HEK293 (cell line): ENCODE data around the gene ATAD1.

Source experiments
- CTCF ChIA-PET: fragments of 350-600 bp; formaldehyde crosslinking; extraction: SDS; loops from one replicate; lab custom pipeline; 2021; ENCODE audit warnings: antibody characterized with exemption; lab: Yijun Ruan, JAX
- POLR2A ChIA-PET: fragments of 300-600 bp; formaldehyde crosslinking; extraction: SDS; loops from one replicate; lab custom pipeline; 2020; ENCODE audit warnings: antibody characterized with exemption, inconsistent platforms; lab: Yijun Ruan, JAX
- H3K27ac ChIP-seq: fragments of 200-500 bp; sonication (Bioruptor generic); 2 replicates; pipeline ENCODE4 v1.5.1; 2014; ENCODE audit warnings: low read depth, low read length, control low read depth, inconsistent platforms; ENCODE audit errors: extremely low read depth
- H3K36me3 ChIP-seq, 2 experiments: fragments of 200-500 bp in 1 of 2; sonication (Bioruptor generic) in 1 of 2; 1 replicate in 1 of 2; 2 replicates in 1 of 2; pipeline ENCODE4 v1.5.1; 2014 to 2017; ENCODE audit warnings: inconsistent platforms in 2 of 2, low read length in 2 of 2; ENCODE audit not compliant: control insufficient read depth in 2 of 2, insufficient read depth in 1 of 2
- H3K4me1 ChIP-seq: fragments of 200-500 bp; sonication (Bioruptor generic); 2 replicates; pipeline ENCODE4 v1.5.1; 2014; ENCODE audit warnings: mild to moderate bottlenecking, low read length, inconsistent platforms; ENCODE audit not compliant: control insufficient read depth, insufficient read depth
- H3K4me3 ChIP-seq: 2 replicates; pipeline ENCODE4 v1.5.1; 2011; ENCODE audit warnings: low read depth, mild to moderate bottlenecking, control low read depth, low read length, moderate library complexity
- H3K9me3 ChIP-seq: fragments of 200-500 bp; sonication (Bioruptor generic); 2 replicates; pipeline ENCODE4 v1.5.1; 2014; ENCODE audit warnings: low read depth, low read length, inconsistent platforms; ENCODE audit not compliant: control insufficient read depth, insufficient read depth
- GLI4 ChIP-seq: fragments of 450-650 bp; formaldehyde crosslinking; IDR thresholded peaks from 2 replicates; pipeline ENCODE4 v1.5.1; 2016; ENCODE audit warnings: missing biosample characterization, missing genetic modification characterization
- KLF16 ChIP-seq: fragments of 450-650 bp; formaldehyde crosslinking; IDR thresholded peaks from 2 replicates; pipeline ENCODE4 v1.5.1; 2017; ENCODE audit warnings: missing biosample characterization, missing genetic modification characterization
- KLF7 ChIP-seq: fragments of 450-650 bp; formaldehyde crosslinking; IDR thresholded peaks from 2 replicates; pipeline ENCODE4 v1.5.1; 2016; ENCODE audit warnings: missing biosample characterization, missing genetic modification characterization, borderline replicate concordance
- MZF1 ChIP-seq: fragments of 450-650 bp; formaldehyde crosslinking; IDR thresholded peaks from 2 replicates; pipeline ENCODE4 v1.5.1; 2017; ENCODE audit warnings: missing biosample characterization, missing genetic modification characterization, borderline replicate concordance
- REPIN1 ChIP-seq: fragments of 450-650 bp; formaldehyde crosslinking; IDR thresholded peaks from 2 replicates; pipeline ENCODE4 v1.5.1; 2017; ENCODE audit warnings: missing biosample characterization, missing genetic modification characterization, low read depth
- REST ChIP-seq: fragments of 450-650 bp; formaldehyde crosslinking; IDR thresholded peaks from 2 replicates; pipeline ENCODE4 v1.5.1; 2016; ENCODE audit warnings: missing biosample characterization, missing genetic modification characterization
- SP7 ChIP-seq: fragments of 450-650 bp; formaldehyde crosslinking; IDR thresholded peaks from 2 replicates; pipeline ENCODE4 v1.5.1; 2016; ENCODE audit warnings: missing biosample characterization, missing genetic modification characterization
- ZBTB17 ChIP-seq: fragments of 450-650 bp; formaldehyde crosslinking; IDR thresholded peaks from 2 replicates; pipeline ENCODE4 v1.5.1; 2016; ENCODE audit warnings: missing biosample characterization, missing genetic modification characterization
- ZBTB8A ChIP-seq: fragments of 450-650 bp; formaldehyde crosslinking; IDR thresholded peaks from 2 replicates; pipeline ENCODE4 v1.5.1; 2016; ENCODE audit warnings: missing biosample characterization, missing genetic modification characterization
- ZEB2 ChIP-seq: fragments of 450-650 bp; formaldehyde crosslinking; IDR thresholded peaks from 2 replicates; pipeline ENCODE4 v1.5.1; 2016; ENCODE audit warnings: missing biosample characterization, missing genetic modification characterization
- ZIC2 ChIP-seq: fragments of 450-650 bp; formaldehyde crosslinking; IDR thresholded peaks from 2 replicates; pipeline ENCODE4 v1.5.1; 2016; ENCODE audit warnings: missing biosample characterization, missing genetic modification characterization
- ZNF114 ChIP-seq: fragments of 450-650 bp; formaldehyde crosslinking; IDR thresholded peaks from 2 replicates; pipeline ENCODE4 v1.5.0; 2017; ENCODE audit warnings: missing biosample characterization, missing genetic modification characterization
- ZNF169 ChIP-seq: fragments of 450-650 bp; formaldehyde crosslinking; IDR thresholded peaks from 2 replicates; pipeline ENCODE4 v1.5.1; 2016; ENCODE audit warnings: missing biosample characterization, missing genetic modification characterization
- ZNF280D ChIP-seq: fragments of 450-650 bp; formaldehyde crosslinking; IDR thresholded peaks from 2 replicates; pipeline ENCODE4 v1.5.1; 2016; ENCODE audit warnings: missing biosample characterization, missing genetic modification characterization
- ZNF521 ChIP-seq: fragments of 450-650 bp; formaldehyde crosslinking; IDR thresholded peaks from 2 replicates; pipeline ENCODE4 v1.5.1; 2017; ENCODE audit warnings: missing biosample characterization, mild to moderate bottlenecking, missing genetic modification characterization
- ZNF529 ChIP-seq: fragments of 450-650 bp; formaldehyde crosslinking; IDR thresholded peaks from 2 replicates; pipeline ENCODE4 v1.5.1; 2017; ENCODE audit warnings: missing genetic modification characterization, missing biosample characterization; ENCODE audit not compliant: insufficient replicate concordance
- ZNF555 ChIP-seq: fragments of 450-650 bp; formaldehyde crosslinking; conservative IDR thresholded peaks from 2 replicates; pipeline ENCODE4 v1.5.1; 2017; ENCODE audit warnings: missing biosample characterization, mild to moderate bottlenecking, missing genetic modification characterization, inconsistent platforms
- ZNF600 ChIP-seq: fragments of 450-650 bp; formaldehyde crosslinking; IDR thresholded peaks from 2 replicates; pipeline ENCODE4 v1.5.1; 2016; ENCODE audit warnings: missing biosample characterization, missing genetic modification characterization
- ZNF624 ChIP-seq: fragments of 450-650 bp; formaldehyde crosslinking; IDR thresholded peaks from 2 replicates; pipeline ENCODE4 v1.5.1; 2017; ENCODE audit warnings: missing biosample characterization, missing genetic modification characterization
- ZNF629 ChIP-seq: fragments of 450-650 bp; formaldehyde crosslinking; IDR thresholded peaks from 2 replicates; pipeline ENCODE4 v1.5.1; 2017; ENCODE audit warnings: missing biosample characterization, missing genetic modification characterization
- ZNF654 ChIP-seq: fragments of 450-650 bp; formaldehyde crosslinking; IDR thresholded peaks from 2 replicates; pipeline ENCODE4 v1.5.1; 2016; ENCODE audit warnings: low read depth, missing biosample characterization, missing genetic modification characterization
- ZNF692 ChIP-seq: fragments of 450-650 bp; formaldehyde crosslinking; IDR thresholded peaks from 2 replicates; pipeline ENCODE4 v1.5.1; 2016; ENCODE audit warnings: missing biosample characterization, missing genetic modification characterization
- TF ChIP-seq, protein P1 (sequence below): fragments of 450-650 bp; formaldehyde crosslinking; IDR thresholded peaks from 2 replicates; pipeline ENCODE4 v1.5.1; 2017; ENCODE audit warnings: missing biosample characterization, mild to moderate bottlenecking, missing genetic modification characterization, moderate library complexity
- TF ChIP-seq, protein P2 (sequence below): fragments of 450-650 bp; formaldehyde crosslinking; IDR thresholded peaks from 2 replicates; pipeline ENCODE4 v1.5.1; 2016; ENCODE audit warnings: missing biosample characterization, missing genetic modification characterization
- TF ChIP-seq, protein P3 (sequence below): fragments of 450-650 bp; formaldehyde crosslinking; IDR thresholded peaks from 2 replicates; pipeline ENCODE4 v1.5.1; 2016; ENCODE audit warnings: missing biosample characterization, missing genetic modification characterization

Gene ATAD1

GRCh38 chr10:87798082-87798481 lies 19.9 kb downstream of the ATAD1 start (continued):
- no peak for TF ChIP-seq KLF7 (tag by site-specific recombination)
- TF ChIP-seq GLI4: no peak
- no peak for TF ChIP-seq ZBTB17 (tag by site-specific recombination)
- no peak for TF ChIP-seq ZNF280D
- TF ChIP-seq ZNF114 (tag by site-specific recombination): no peak
- TF ChIP-seq ZIC2 (tag by site-specific recombination): no peak
- no peak for TF ChIP-seq ZNF654 (tag by site-specific recombination)
- TF ChIP-seq, all 188 proteins: peak for 0

- TF ChIP-seq ZNF692 (tag by site-specific recombination): no peak
- no peak for TF ChIP-seq SP7 (tag by site-specific recombination)
- TF ChIP-seq ZNF600 (tag by site-specific recombination): no peak
- no peak for TF ChIP-seq ZNF529
- no peak for TF ChIP-seq ZBTB8A
- TF ChIP-seq, protein P1, sequence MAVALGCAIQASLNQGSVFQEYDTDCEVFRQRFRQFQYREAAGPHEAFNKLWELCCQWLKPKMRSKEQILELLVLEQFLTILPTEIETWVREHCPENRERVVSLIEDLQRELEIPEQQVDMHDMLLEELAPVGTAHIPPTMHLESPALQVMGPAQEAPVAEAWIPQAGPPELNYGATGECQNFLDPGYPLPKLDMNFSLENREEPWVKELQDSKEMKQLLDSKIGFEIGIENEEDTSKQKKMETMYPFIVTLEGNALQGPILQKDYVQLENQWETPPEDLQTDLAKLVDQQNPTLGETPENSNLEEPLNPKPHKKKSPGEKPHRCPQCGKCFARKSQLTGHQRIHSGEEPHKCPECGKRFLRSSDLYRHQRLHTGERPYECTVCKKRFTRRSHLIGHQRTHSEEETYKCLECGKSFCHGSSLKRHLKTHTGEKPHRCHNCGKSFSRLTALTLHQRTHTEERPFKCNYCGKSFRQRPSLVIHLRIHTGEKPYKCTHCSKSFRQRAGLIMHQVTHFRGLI (tag by site-specific recombination): no peak
- TF ChIP-seq ZNF169 (tag by site-specific recombination): no peak
- TF ChIP-seq, protein P2, sequence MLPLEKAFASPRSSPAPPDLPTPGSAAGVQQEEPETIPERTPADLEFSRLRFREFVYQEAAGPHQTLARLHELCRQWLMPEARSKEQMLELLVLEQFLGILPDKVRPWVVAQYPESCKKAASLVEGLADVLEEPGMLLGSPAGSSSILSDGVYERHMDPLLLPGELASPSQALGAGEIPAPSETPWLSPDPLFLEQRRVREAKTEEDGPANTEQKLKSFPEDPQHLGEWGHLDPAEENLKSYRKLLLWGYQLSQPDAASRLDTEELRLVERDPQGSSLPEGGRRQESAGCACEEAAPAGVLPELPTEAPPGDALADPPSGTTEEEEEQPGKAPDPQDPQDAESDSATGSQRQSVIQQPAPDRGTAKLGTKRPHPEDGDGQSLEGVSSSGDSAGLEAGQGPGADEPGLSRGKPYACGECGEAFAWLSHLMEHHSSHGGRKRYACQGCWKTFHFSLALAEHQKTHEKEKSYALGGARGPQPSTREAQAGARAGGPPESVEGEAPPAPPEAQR: no peak
- TF ChIP-seq REPIN1 (tag by site-specific recombination): no peak
- no peak for TF ChIP-seq ZNF624 (tag by site-specific recombination)
- TF ChIP-seq ZNF555 (tag by site-specific recombination): no peak
- TF ChIP-seq KLF16 (tag by site-specific recombination): no peak
- no peak for TF ChIP-seq MZF1 (tag by site-specific recombination)
- no peak for TF ChIP-seq ZNF521
- no peak for TF ChIP-seq ZEB2 (tag by site-specific recombination)
- TF ChIP-seq, protein P3, sequence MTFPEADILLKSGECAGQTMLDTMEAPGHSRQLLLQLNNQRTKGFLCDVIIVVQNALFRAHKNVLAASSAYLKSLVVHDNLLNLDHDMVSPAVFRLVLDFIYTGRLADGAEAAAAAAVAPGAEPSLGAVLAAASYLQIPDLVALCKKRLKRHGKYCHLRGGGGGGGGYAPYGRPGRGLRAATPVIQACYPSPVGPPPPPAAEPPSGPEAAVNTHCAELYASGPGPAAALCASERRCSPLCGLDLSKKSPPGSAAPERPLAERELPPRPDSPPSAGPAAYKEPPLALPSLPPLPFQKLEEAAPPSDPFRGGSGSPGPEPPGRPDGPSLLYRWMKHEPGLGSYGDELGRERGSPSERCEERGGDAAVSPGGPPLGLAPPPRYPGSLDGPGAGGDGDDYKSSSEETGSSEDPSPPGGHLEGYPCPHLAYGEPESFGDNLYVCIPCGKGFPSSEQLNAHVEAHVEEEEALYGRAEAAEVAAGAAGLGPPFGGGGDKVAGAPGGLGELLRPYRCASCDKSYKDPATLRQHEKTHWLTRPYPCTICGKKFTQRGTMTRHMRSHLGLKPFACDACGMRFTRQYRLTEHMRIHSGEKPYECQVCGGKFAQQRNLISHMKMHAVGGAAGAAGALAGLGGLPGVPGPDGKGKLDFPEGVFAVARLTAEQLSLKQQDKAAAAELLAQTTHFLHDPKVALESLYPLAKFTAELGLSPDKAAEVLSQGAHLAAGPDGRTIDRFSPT (tag by site-specific recombination): no peak
- TF ChIP-seq ZNF629 (tag by site-specific recombination): no peak
- no peak for TF ChIP-seq REST (tag by site-specific recombination)
- ChIA-PET POLR2A (no interaction called here), CTCF (interaction anchor here (0.6 to 1.2 kb wide), 3 partner anchors 20 to 678 kb away, joined by 3 read pairs; no protein-coding TSS in a partner anchor)
- H3K4me1 ChIP-seq: peaks cover 3% of the 10 kb centered on the region; the same call in 1 of the 2 replicates
- no peak overlapping the region for H3K4me3 ChIP-seq
- H3K9me3 ChIP-seq: no peaks in the 10 kb centered on the region
- peaks cover 20 to 61% of the 10 kb centered on the region in 2 experiments for H3K36me3 ChIP-seq
- no peak overlapping the region for H3K27ac ChIP-seq
These were observed 23.7 kb downstream of the ATAD1 start for GRCh38 chr10:87794285-87794684.
